SK-N-SH treated with all-trans-retinoic acid at 6 μM for 48 hours (cell line): Measurements from ENCODE around the gene TRIM31.

Experiments
- ATAC-seq: fragments of 200-7000 bp; cut with Tn5 transposase; 3 replicates; pipeline ENCODE4 v1.9.1; 2020; ENCODE audit warnings: mild to moderate bottlenecking, moderate library complexity
- ARNTL ChIP-seq: fragments of 450-650 bp; formaldehyde crosslinking; IDR thresholded peaks from 2 replicates; pipeline ENCODE4 v1.5.0; 2020; ENCODE audit warnings: low read depth, mild to moderate bottlenecking, moderate library complexity, borderline replicate concordance
- BACH2 ChIP-seq: fragments of 250-450 bp; sonication (Bioruptor Pico); IDR thresholded peaks from 2 replicates; pipeline ENCODE4 v1.9.0; 2021; ENCODE audit warnings: mild to moderate bottlenecking, borderline replicate concordance
- CSDC2 ChIP-seq: fragments of 250-450 bp; sonication (Bioruptor Pico); IDR thresholded peaks from 2 replicates; pipeline ENCODE4 v1.5.0; 2020; ENCODE audit warnings: mild to moderate bottlenecking, moderate library complexity
- CSRNP3 ChIP-seq: fragments of 250-450 bp; sonication (Bioruptor Pico); IDR thresholded peaks from 2 replicates; pipeline ENCODE4 v1.5.1; 2021; ENCODE audit warnings: mild to moderate bottlenecking, moderate library complexity
- ESRRG ChIP-seq: fragments of 250-450 bp; sonication (Bioruptor Pico); IDR thresholded peaks from 2 replicates; pipeline ENCODE4 v1.6.1; 2021; ENCODE audit warnings: mild to moderate bottlenecking
- ISL1 ChIP-seq: fragments of 250-450 bp; sonication (Bioruptor Pico); IDR thresholded peaks from 2 replicates; pipeline ENCODE4 v2.1.2; 2022; ENCODE audit warnings: mild to moderate bottlenecking, moderate library complexity
- OSR1 ChIP-seq: fragments of 250-450 bp; sonication (Bioruptor Pico); IDR thresholded peaks from 2 replicates; pipeline ENCODE4 v1.8.0; 2022; ENCODE audit warnings: moderate library complexity, mild to moderate bottlenecking, inconsistent platforms
- PATZ1 ChIP-seq: fragments of 250-450 bp; sonication (Bioruptor Pico); IDR thresholded peaks from 2 replicates; pipeline ENCODE4 v1.8.0; 2020; ENCODE audit warnings: mild to moderate bottlenecking, moderate library complexity, borderline replicate concordance
- PPARA ChIP-seq: fragments of 250-450 bp; sonication (Bioruptor Pico); IDR thresholded peaks from 2 replicates; pipeline ENCODE4 v1.5.0; 2020; ENCODE audit warnings: mild to moderate bottlenecking, borderline replicate concordance
- RARB ChIP-seq: fragments of 250-450 bp; sonication (Bioruptor Pico); IDR thresholded peaks from 2 replicates; pipeline ENCODE4 v1.8.0; 2021; ENCODE audit warnings: mild to moderate bottlenecking, moderate library complexity
- SNAI2 ChIP-seq: fragments of 250-450 bp; sonication (Bioruptor Pico); IDR thresholded peaks from 2 replicates; pipeline ENCODE4 v1.5.0; 2020; ENCODE audit warnings: mild to moderate bottlenecking, moderate library complexity
- TCF4 ChIP-seq: fragments of 250-450 bp; sonication (Bioruptor Pico); IDR thresholded peaks from 2 replicates; pipeline ENCODE4 v1.8.0; 2021; ENCODE audit warnings: mild to moderate bottlenecking, moderate library complexity, borderline replicate concordance
- ZC3H10 ChIP-seq: fragments of 250-450 bp; sonication (Bioruptor Pico); IDR thresholded peaks from 2 replicates; pipeline ENCODE4 v1.5.1; 2021; ENCODE audit warnings: mild to moderate bottlenecking, moderate library complexity
- ZFP3 ChIP-seq: fragments of 250-450 bp; sonication (Bioruptor Pico); IDR thresholded peaks from 2 replicates; pipeline ENCODE4 v1.5.0; 2020; ENCODE audit warnings: mild to moderate bottlenecking, moderate library complexity
- ZFP30 ChIP-seq: fragments of 450-650 bp; formaldehyde crosslinking; IDR thresholded peaks from 2 replicates; pipeline ENCODE4 v1.5.0; 2022; ENCODE audit warnings: mild to moderate bottlenecking, moderate library complexity
- ZNF565 ChIP-seq: fragments of 450-650 bp; formaldehyde crosslinking; conservative IDR thresholded peaks from 2 replicates; pipeline ENCODE4 v1.5.0; 2020; ENCODE audit warnings: low read depth, mild to moderate bottlenecking, moderate library complexity
- ZNF70 ChIP-seq: fragments of 450-650 bp; formaldehyde crosslinking; IDR thresholded peaks from 2 replicates; pipeline ENCODE4 v1.5.0; 2020; ENCODE audit warnings: mild to moderate bottlenecking, moderate library complexity
- ZNF8 ChIP-seq: fragments of 450-650 bp; formaldehyde crosslinking; IDR thresholded peaks from 2 replicates; pipeline ENCODE4 v1.5.0; 2020; ENCODE audit warnings: mild to moderate bottlenecking, moderate library complexity
- TF ChIP-seq, protein P1 (sequence below): fragments of 250-450 bp; sonication (Bioruptor Pico); IDR thresholded peaks from 2 replicates; pipeline ENCODE4 v1.5.1; 2020; ENCODE audit warnings: low read depth, mild to moderate bottlenecking, moderate library complexity
- TF ChIP-seq, protein P2 (sequence below): fragments of 250-450 bp; sonication (Bioruptor Pico); IDR thresholded peaks from 2 replicates; pipeline ENCODE4 v1.5.0; 2020; ENCODE audit warnings: mild to moderate bottlenecking, moderate library complexity
- TF ChIP-seq, protein P3 (sequence below): fragments of 250-450 bp; sonication (Bioruptor Pico); IDR thresholded peaks from 2 replicates; pipeline ENCODE4 v1.8.0; 2021; ENCODE audit warnings: low read depth, mild to moderate bottlenecking, moderate library complexity, borderline replicate concordance

TRIM31 gene

DNA sequence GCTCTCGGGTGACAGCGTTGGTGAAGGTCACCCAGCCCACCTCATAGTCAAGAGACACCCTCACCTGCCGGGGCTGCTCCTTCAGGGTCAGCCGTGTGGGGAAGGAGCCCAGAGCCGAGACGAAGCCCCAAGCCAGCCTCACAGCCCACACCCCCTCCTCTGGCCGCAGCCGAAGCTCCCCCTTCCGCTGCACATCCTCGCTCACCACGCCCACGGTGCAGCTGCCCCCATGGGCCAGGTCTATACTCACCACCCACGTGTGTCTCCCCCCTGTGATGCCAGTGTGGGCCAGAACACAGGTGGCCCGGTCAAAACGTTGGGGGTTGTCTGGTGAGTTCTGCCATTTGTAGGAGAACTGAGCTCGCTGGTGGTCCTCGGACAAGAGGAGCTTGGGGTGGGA is 41.2 kb upstream of the TRIM31 start:
- no peak for TF ChIP-seq ZFP3 (CRISPR knock-in tag)
- no peak for TF ChIP-seq ZNF8 (CRISPR knock-in tag)
- TF ChIP-seq, protein P1, sequence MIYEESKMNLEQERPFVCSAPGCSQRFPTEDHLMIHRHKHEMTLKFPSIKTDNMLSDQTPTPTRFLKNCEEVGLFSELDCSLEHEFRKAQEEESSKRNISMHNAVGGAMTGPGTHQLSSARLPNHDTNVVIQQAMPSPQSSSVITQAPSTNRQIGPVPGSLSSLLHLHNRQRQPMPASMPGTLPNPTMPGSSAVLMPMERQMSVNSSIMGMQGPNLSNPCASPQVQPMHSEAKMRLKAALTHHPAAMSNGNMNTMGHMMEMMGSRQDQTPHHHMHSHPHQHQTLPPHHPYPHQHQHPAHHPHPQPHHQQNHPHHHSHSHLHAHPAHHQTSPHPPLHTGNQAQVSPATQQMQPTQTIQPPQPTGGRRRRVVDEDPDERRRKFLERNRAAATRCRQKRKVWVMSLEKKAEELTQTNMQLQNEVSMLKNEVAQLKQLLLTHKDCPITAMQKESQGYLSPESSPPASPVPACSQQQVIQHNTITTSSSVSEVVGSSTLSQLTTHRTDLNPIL, result no peak
- TF ChIP-seq OSR1, result no peak
- TF ChIP-seq ISL1, result no peak
- TF ChIP-seq SNAI2 (CRISPR knock-in tag), result no peak
- TF ChIP-seq RARB, result no peak
- no peak for TF ChIP-seq CSDC2
- TF ChIP-seq ZFP30, result no peak
- TF ChIP-seq PATZ1 (CRISPR knock-in tag), result no peak
- no peak for ATAC-seq

- TF ChIP-seq PPARA, result no peak
- TF ChIP-seq ARNTL (CRISPR knock-in tag), result no peak
- no peak for TF ChIP-seq ZNF70 (CRISPR knock-in tag)
- TF ChIP-seq ISL1, result no peak
- no peak for TF ChIP-seq PATZ1 (CRISPR knock-in tag)
- no peak for TF ChIP-seq ESRRG (CRISPR knock-in tag)
- no peak for TF ChIP-seq ZC3H10 (CRISPR knock-in tag)
- no peak for TF ChIP-seq BACH2 (CRISPR knock-in tag)
- TF ChIP-seq, protein P1, result no peak
- TF ChIP-seq SNAI2 (CRISPR knock-in tag), result no peak
- no peak for TF ChIP-seq OSR1
- no peak for TF ChIP-seq TCF4
- no peak for TF ChIP-seq ZNF8 (CRISPR knock-in tag)
- TF ChIP-seq ZFP30, result no peak
- TF ChIP-seq ZFP3 (CRISPR knock-in tag), result no peak
- TF ChIP-seq, protein P2, sequence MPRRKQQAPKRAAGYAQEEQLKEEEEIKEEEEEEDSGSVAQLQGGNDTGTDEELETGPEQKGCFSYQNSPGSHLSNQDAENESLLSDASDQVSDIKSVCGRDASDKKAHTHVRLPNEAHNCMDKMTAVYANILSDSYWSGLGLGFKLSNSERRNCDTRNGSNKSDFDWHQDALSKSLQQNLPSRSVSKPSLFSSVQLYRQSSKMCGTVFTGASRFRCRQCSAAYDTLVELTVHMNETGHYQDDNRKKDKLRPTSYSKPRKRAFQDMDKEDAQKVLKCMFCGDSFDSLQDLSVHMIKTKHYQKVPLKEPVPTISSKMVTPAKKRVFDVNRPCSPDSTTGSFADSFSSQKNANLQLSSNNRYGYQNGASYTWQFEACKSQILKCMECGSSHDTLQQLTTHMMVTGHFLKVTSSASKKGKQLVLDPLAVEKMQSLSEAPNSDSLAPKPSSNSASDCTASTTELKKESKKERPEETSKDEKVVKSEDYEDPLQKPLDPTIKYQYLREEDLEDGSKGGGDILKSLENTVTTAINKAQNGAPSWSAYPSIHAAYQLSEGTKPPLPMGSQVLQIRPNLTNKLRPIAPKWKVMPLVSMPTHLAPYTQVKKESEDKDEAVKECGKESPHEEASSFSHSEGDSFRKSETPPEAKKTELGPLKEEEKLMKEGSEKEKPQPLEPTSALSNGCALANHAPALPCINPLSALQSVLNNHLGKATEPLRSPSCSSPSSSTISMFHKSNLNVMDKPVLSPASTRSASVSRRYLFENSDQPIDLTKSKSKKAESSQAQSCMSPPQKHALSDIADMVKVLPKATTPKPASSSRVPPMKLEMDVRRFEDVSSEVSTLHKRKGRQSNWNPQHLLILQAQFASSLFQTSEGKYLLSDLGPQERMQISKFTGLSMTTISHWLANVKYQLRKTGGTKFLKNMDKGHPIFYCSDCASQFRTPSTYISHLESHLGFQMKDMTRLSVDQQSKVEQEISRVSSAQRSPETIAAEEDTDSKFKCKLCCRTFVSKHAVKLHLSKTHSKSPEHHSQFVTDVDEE (CRISPR knock-in tag), result no peak
- TF ChIP-seq, protein P3, sequence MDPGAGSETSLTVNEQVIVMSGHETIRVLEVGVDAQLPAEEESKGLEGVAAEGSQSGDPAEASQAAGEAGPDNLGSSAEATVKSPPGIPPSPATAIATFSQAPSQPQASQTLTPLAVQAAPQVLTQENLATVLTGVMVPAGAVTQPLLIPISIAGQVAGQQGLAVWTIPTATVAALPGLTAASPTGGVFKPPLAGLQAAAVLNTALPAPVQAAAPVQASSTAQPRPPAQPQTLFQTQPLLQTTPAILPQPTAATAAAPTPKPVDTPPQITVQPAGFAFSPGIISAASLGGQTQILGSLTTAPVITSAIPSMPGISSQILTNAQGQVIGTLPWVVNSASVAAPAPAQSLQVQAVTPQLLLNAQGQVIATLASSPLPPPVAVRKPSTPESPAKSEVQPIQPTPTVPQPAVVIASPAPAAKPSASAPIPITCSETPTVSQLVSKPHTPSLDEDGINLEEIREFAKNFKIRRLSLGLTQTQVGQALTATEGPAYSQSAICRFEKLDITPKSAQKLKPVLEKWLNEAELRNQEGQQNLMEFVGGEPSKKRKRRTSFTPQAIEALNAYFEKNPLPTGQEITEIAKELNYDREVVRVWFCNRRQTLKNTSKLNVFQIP, result no peak
- TF ChIP-seq RARB, result no peak
- TF ChIP-seq CSRNP3, result no peak
- TF ChIP-seq ZNF565 (CRISPR knock-in tag), result no peak
- ATAC-seq, result no peak
Observed at GRCh38 chr6:30152910-30153610, 40.2 kb upstream of the TRIM31 start.
